SK-N-SH treated with all-trans-retinoic acid at 6 μM for 48 hours (cell line): Measurements from ENCODE around the gene ACTN1.

Experiments used
- CREB5 ChIP-seq: fragments of 250-450 bp; sonication (Bioruptor Pico); IDR thresholded peaks from 2 replicates; pipeline ENCODE4 v1.5.1; 2020; ENCODE audit warnings: low read depth, mild to moderate bottlenecking, moderate library complexity
- ISL1 ChIP-seq: fragments of 250-450 bp; sonication (Bioruptor Pico); IDR thresholded peaks from 2 replicates; pipeline ENCODE4 v2.1.2; 2022; ENCODE audit warnings: mild to moderate bottlenecking, moderate library complexity
- ZFP3 ChIP-seq: fragments of 250-450 bp; sonication (Bioruptor Pico); IDR thresholded peaks from 2 replicates; pipeline ENCODE4 v1.5.0; 2020; ENCODE audit warnings: mild to moderate bottlenecking, moderate library complexity
- ZFP30 ChIP-seq: fragments of 450-650 bp; formaldehyde crosslinking; IDR thresholded peaks from 2 replicates; pipeline ENCODE4 v1.5.0; 2022; ENCODE audit warnings: mild to moderate bottlenecking, moderate library complexity
- ZNF8 ChIP-seq: fragments of 450-650 bp; formaldehyde crosslinking; IDR thresholded peaks from 2 replicates; pipeline ENCODE4 v1.5.0; 2020; ENCODE audit warnings: mild to moderate bottlenecking, moderate library complexity

GRCh38 chr14:68871392-68871791 is 107.7 kb downstream of the ACTN1 start:
- TF ChIP-seq ZFP30 (CRISPR knock-in tag) (no peak), CREB5 (CRISPR knock-in tag) (no peak), ISL1 (CRISPR knock-in tag) (no peak), ZNF8 (CRISPR knock-in tag) (no peak), ZFP3 (CRISPR knock-in tag) (no peak)
